DMS153 treated with DMSO at 0.1 percent for 48 hours (cell line): ENCODE data around the gene TGIF2LX.
"Not testable (repeated sequence)": the region's sequence is repeated elsewhere in the genome, so short reads cannot be mapped to it uniquely, and the experiment has no call there.

Experiments
- DNase-seq: peaks from one replicate; lab custom pipeline; 2025; ENCODE audit not compliant: unreplicated experiment; lab: John Stamatoyannopoulos, UW

TGIF2LX gene

GRCh38 chrX:89921665-89922064, at the start of gene TGIF2LX:
Gene TGIF2LX (plus strand): TSS chrX:89921908. CDS start chrX:89922086, 178 bp downstream.
- DNase-seq, result not testable (repeated sequence)

GRCh38 chrX:89922338-89922934, 728 bp downstream of the TGIF2LX start:
- not testable (repeated sequence) for DNase-seq

GRCh38 chrX:89943077-89943476, 21.4 kb downstream of the TGIF2LX start:
- DNase-seq, result not testable (repeated sequence)

- not testable (repeated sequence) for DNase-seq
Measured at GRCh38 chrX:89965588-89965987, 43.9 kb downstream of the TGIF2LX start.
